Ishikawa (cell line): ENCODE data around the gene KCNN3.

Experiments
- CEBPB ChIP-seq: IDR thresholded peaks from 2 replicates; pipeline ENCODE4 v1.6.1; 2012
- CREB1 ChIP-seq: IDR thresholded peaks from 2 replicates; pipeline ENCODE4 v1.6.1; 2012; ENCODE audit warnings: low read depth
- EGR1 ChIP-seq: IDR thresholded peaks from 2 replicates; pipeline ENCODE4 v1.6.1; 2012
- EP300 ChIP-seq: IDR thresholded peaks from 2 replicates; pipeline ENCODE4 v1.6.1; 2012; ENCODE audit warnings: borderline replicate concordance
- FOXM1 ChIP-seq: IDR thresholded peaks from 2 replicates; pipeline ENCODE4 v1.6.1; 2012; ENCODE audit warnings: low read depth, borderline replicate concordance
- NFIC ChIP-seq: IDR thresholded peaks from 2 replicates; pipeline ENCODE4 v1.6.1; 2012
- RAD21 ChIP-seq: IDR thresholded peaks from 2 replicates; pipeline ENCODE4 v1.6.1; 2012; ENCODE audit warnings: low read depth
- TAF1 ChIP-seq: IDR thresholded peaks from 2 replicates; pipeline ENCODE4 v1.6.1; 2012; ENCODE audit warnings: low read depth, mild to moderate bottlenecking
- TCF12 ChIP-seq: IDR thresholded peaks from 2 replicates; pipeline ENCODE4 v1.6.1; 2012; ENCODE audit warnings: low read depth
- TEAD4 ChIP-seq: IDR thresholded peaks from 2 replicates; pipeline ENCODE4 v1.6.1; 2012
- YY1 ChIP-seq: IDR thresholded peaks from 2 replicates; pipeline ENCODE4 v1.6.1; 2012; ENCODE audit warnings: low read depth
- ZBTB7A ChIP-seq: IDR thresholded peaks from 2 replicates; pipeline ENCODE4 v1.6.1; 2012; ENCODE audit warnings: low read depth
- TF ChIP-seq, protein P1 (sequence below): IDR thresholded peaks from 2 replicates; pipeline ENCODE4 v1.6.1; 2012
- TF ChIP-seq, protein P2 (sequence below): IDR thresholded peaks from 2 replicates; pipeline ENCODE4 v1.6.1; 2012; ENCODE audit warnings: low read depth, mild to moderate bottlenecking
- TF ChIP-seq, protein P3 (sequence below): IDR thresholded peaks from 2 replicates; pipeline ENCODE4 v1.6.1; 2012

KCNN3 gene

DNA sequence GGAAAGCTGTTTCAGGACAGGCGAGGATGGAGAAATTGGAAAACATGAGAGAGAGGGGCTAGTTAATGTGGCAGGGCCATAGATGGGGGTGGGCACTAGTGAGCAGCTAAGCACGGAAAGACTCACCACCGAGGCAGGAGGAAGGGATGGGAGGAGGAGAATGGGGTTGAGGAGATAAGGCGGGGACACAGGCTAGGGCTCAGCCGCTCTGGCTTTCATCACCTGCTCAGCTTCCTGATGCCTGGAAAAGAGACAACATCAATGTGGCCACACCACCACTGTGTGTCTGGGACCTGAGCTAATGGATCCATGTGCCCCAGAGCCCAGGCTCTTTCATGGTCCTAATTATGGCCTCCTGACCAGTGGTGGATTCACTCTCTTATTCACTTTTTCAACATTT lies 38.9 kb upstream of the KCNN3 start:
- TF ChIP-seq YY1 (no peak), EP300 (no peak), TEAD4 (no peak), FOXM1 (no peak), TAF1 (no peak), NFIC (no peak), ZBTB7A (no peak), CREB1 (no peak), RAD21 (no peak), TCF12 (no peak), CEBPB (no peak)
- TF ChIP-seq, protein P1, sequence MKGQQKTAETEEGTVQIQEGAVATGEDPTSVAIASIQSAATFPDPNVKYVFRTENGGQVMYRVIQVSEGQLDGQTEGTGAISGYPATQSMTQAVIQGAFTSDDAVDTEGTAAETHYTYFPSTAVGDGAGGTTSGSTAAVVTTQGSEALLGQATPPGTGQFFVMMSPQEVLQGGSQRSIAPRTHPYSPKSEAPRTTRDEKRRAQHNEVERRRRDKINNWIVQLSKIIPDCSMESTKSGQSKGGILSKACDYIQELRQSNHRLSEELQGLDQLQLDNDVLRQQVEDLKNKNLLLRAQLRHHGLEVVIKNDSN: no peak
- TF ChIP-seq, protein P2, sequence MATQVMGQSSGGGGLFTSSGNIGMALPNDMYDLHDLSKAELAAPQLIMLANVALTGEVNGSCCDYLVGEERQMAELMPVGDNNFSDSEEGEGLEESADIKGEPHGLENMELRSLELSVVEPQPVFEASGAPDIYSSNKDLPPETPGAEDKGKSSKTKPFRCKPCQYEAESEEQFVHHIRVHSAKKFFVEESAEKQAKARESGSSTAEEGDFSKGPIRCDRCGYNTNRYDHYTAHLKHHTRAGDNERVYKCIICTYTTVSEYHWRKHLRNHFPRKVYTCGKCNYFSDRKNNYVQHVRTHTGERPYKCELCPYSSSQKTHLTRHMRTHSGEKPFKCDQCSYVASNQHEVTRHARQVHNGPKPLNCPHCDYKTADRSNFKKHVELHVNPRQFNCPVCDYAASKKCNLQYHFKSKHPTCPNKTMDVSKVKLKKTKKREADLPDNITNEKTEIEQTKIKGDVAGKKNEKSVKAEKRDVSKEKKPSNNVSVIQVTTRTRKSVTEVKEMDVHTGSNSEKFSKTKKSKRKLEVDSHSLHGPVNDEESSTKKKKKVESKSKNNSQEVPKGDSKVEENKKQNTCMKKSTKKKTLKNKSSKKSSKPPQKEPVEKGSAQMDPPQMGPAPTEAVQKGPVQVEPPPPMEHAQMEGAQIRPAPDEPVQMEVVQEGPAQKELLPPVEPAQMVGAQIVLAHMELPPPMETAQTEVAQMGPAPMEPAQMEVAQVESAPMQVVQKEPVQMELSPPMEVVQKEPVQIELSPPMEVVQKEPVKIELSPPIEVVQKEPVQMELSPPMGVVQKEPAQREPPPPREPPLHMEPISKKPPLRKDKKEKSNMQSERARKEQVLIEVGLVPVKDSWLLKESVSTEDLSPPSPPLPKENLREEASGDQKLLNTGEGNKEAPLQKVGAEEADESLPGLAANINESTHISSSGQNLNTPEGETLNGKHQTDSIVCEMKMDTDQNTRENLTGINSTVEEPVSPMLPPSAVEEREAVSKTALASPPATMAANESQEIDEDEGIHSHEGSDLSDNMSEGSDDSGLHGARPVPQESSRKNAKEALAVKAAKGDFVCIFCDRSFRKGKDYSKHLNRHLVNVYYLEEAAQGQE: no peak

DNA sequence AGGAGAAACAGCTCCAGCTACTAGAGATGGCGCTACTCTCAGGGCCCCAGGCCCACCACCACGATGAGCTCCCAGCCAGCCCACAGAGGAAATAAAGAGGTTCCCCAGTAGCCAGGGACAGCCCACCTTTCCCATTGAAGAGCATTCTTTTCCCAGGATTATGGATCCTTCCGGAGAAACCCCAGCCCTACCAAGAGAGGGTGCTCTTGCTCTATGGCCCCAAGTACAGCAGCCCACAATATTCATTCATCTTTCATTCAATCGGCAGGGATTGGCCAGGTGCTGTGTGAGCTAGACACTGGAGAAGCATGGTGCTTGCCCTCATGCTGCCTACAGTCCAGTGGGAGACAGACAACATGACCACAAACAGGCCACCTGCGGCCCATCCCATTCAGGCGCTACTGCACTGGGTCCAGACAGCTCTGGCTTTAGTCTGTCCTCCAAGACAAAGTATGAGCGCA lies 36.6 kb upstream of the KCNN3 start:
- TF ChIP-seq RAD21 (peak; percentile 65), CEBPB (no peak)

DNA sequence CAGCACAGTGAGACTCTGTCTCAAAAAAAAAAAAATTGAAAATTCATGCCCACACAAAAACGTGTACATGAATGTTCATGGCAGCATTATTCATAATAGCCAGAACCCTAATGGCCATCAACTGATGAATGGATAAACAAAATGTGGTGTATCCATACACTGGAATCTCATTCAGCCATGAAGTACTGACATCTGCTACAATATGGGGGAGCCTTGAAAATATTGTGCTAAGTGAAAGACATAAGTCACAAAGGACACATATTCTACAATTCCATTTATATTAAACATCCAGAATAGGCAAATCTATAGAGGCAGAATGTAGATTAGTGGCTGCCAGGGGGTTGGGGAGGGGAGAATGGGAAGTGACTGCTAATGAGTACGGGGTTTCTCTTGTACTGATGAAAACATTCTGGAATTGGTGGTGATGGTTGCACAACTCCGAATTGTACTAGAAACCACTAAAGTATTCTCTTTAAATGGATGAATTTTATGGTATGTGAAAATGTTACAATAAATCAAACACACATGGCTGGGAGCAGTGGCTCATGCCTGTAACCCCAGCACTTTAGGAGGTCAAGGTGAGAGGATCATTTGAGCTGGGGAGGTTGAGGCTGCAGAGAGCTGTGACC lies 33.0 kb upstream of the KCNN3 start:
- no peak for TF ChIP-seq NFIC
- TF ChIP-seq FOXM1: no peak
- no peak for TF ChIP-seq TEAD4
- TF ChIP-seq EGR1: no peak
- no peak for TF ChIP-seq TAF1
- TF ChIP-seq RAD21: no peak
- TF ChIP-seq, protein P1: no peak
- TF ChIP-seq, protein P3, sequence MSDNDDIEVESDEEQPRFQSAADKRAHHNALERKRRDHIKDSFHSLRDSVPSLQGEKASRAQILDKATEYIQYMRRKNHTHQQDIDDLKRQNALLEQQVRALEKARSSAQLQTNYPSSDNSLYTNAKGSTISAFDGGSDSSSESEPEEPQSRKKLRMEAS: no peak
- TF ChIP-seq, protein P2: no peak
- no peak for TF ChIP-seq ZBTB7A

DNA sequence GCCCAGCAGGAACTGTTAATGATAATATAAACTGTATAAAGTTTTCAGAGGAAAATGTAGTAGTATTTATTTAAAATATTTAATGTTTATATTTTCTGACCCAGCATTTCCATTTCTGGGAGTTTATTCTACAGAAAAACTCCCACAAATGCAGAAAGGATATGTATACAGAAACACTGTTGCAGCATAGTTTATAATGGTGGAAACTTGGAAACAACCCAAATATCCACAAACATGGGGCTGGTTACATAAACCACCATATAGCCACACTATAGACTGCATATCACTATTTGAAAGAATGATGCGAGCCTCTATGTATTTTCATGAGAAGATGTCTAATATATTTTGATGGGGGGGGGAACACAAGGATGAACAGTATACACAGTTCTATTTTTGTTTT lies 31.5 kb upstream of the KCNN3 start:
- no peak for TF ChIP-seq CREB1
- TF ChIP-seq ZBTB7A: no peak
- TF ChIP-seq CEBPB: no peak
- no peak for TF ChIP-seq TAF1
- TF ChIP-seq RAD21: no peak
- no peak for TF ChIP-seq EGR1
- no peak for TF ChIP-seq TEAD4
- TF ChIP-seq, protein P1: no peak
- TF ChIP-seq FOXM1: no peak
- TF ChIP-seq, protein P3: no peak
- no peak for TF ChIP-seq TCF12
- no peak for TF ChIP-seq YY1
- TF ChIP-seq EP300: no peak
- TF ChIP-seq, protein P2: no peak
- TF ChIP-seq NFIC: no peak
